Measurements from ENCODE around the gene DIS3L2. TPM values are rescaled to one million over a fixed set of nuclear protein-coding genes. Genes with fewer than 3 reads are reported as not detected.

Gene DIS3L2
- total RNA-seq, 2 experiments from 2014 or later = 20.2 to 20.6 TPM

- Histone ChIP-seq H3K9me3 (ENCODE audit: low read length) (no peaks in the 10 kb centered on the region), H3K4me2 (ENCODE audit: low read length) (no peak overlapping the region), H3K9me2 (ENCODE audit: insufficient read depth, low read length) (no peaks in the 10 kb centered on the region), H3K4me3 (ENCODE audit: low read depth, low read length, poor library complexity, severe bottlenecking) (no peak overlapping the region), H3K27ac (ENCODE audit: low read depth, low read length, poor library complexity, severe bottlenecking) (no peak overlapping the region), H3K36me3 (ENCODE audit: insufficient read depth, low read length) (no peaks in the 10 kb centered on the region), H2AFZ (ENCODE audit: low read length) (no peak overlapping the region), H3K79me2 (ENCODE audit: insufficient read depth, low read depth, low read length) (no peaks in the 10 kb centered on the region), H3K4me1 (ENCODE audit: insufficient read depth, low read length, poor library complexity, severe bottlenecking) (no peaks in the 10 kb centered on the region), H4K20me1 (ENCODE audit: insufficient read depth, low read length) (no peaks in the 10 kb centered on the region)
- TF ChIP-seq CTCF (conservative IDR thresholded peaks at IDR 0.05; ENCODE audit: low read length) (no peak), EZH2phosphoT487 (IDR thresholded peaks at IDR 0.05; ENCODE audit: borderline replicate concordance, low read depth, low read length) (no peak)
- BruUV-seq (replicated peaks) = no TSS peak
- no peak for DNase-seq (ENCODE audit: low spot score)
- CTCF ChIA-PET (ENCODE audit: unreplicated experiment) = no interaction called here
- intact Hi-C loops (cut with micrococcal nuclease; ENCODE audit: unreplicated experiment) = no loop called here
- POLR2A ChIA-PET = interaction anchor here (0.6 to 1.2 kb wide), 2 partner anchors 11 to 141 kb away, joined by 3 read pairs; partner anchors contain the start of gene PDE6D
Observed at GRCh38 chr2:231922311-231923009, 39.1 kb upstream of the DIS3L2 start.

GRCh38 chr2:231923010-231923344 lies 38.5 kb upstream of the DIS3L2 start:
- POLR2A ChIA-PET = interaction anchor here (1.2 kb wide), 1 partner anchor 12 kb away, joined by 3 read pairs; no protein-coding TSS in a partner anchor
- no TSS peak for BruUV-seq (replicated peaks)
- Histone ChIP-seq H3K4me3 (ENCODE audit: low read depth, low read length, poor library complexity, severe bottlenecking) (no peak overlapping the region), H3K4me1 (ENCODE audit: insufficient read depth, low read length, poor library complexity, severe bottlenecking) (no peaks in the 10 kb centered on the region), H4K20me1 (ENCODE audit: insufficient read depth, low read length) (no peaks in the 10 kb centered on the region), H3K79me2 (ENCODE audit: insufficient read depth, low read depth, low read length) (no peaks in the 10 kb centered on the region), H3K27ac (ENCODE audit: low read depth, low read length, poor library complexity, severe bottlenecking) (no peak overlapping the region), H2AFZ (ENCODE audit: low read length) (no peak overlapping the region), H3K4me2 (ENCODE audit: low read length) (no peak overlapping the region), H3K9me3 (ENCODE audit: low read length) (no peaks in the 10 kb centered on the region), H3K36me3 (ENCODE audit: insufficient read depth, low read length) (no peaks in the 10 kb centered on the region), H3K9me2 (ENCODE audit: insufficient read depth, low read length) (no peaks in the 10 kb centered on the region)
- DNase-seq (ENCODE audit: low spot score) = no peak
- CTCF ChIA-PET (ENCODE audit: unreplicated experiment) = no interaction called here
- intact Hi-C loops (cut with micrococcal nuclease; ENCODE audit: unreplicated experiment) = no loop called here
- TF ChIP-seq CTCF (conservative IDR thresholded peaks at IDR 0.05; ENCODE audit: low read length) (no peak), EZH2phosphoT487 (IDR thresholded peaks at IDR 0.05; ENCODE audit: borderline replicate concordance, low read depth, low read length) (no peak)

All from OCI-LY7 (cell line).